K562 (cell line): ENCODE measurements around the gene IL4R. TPM values are rescaled to one million over a fixed set of nuclear protein-coding genes. Genes with fewer than 3 reads are reported as not detected.

Experiments used
- ATAC-seq: fragments of 200-7000 bp; cut with Tn5 transposase; 3 replicates; pipeline ENCODE4 v1.9.1; 2020; ENCODE audit warnings: moderate library complexity
- BruUV-seq: library from RNA; stranded (reverse); fragments of 400-500 nt; replicated peaks from 2 replicates; lab custom pipeline; 2021; lab: Mats Ljungman, UMichigan
- CTCF ChIA-PET: fragments of 300-600 bp; formaldehyde crosslinking; extraction: SDS; loops from one replicate; lab custom pipeline; 2021; ENCODE audit warnings: low intra/inter-chr PET ratio; lab: Yijun Ruan, JAX
- POLR2A ChIA-PET: fragments of 300-600, 350-650 bp; sonication (Branson Sonifier 250); formaldehyde crosslinking; extraction: SDS; loops from one replicate; lab custom pipeline; 2021; ENCODE audit warnings: antibody characterized with exemption, inconsistent platforms; lab: Yijun Ruan, JAX
- DNase-seq, 4 experiments: peaks; one replicate each; pipeline versions ENCODE4 v3.0.0 to v3.0.0-alpha.2; 2011 to 2018; ENCODE audit warnings: low spot score in 3 of 4, mixed read lengths in 3 of 4; ENCODE audit errors: extremely low read depth in 1 of 4
- FAIRE-seq: peaks from 2 replicates; lab custom pipeline; 2011; peaks lifted over from hg19 to GRCh38; lab: Jason Lieb, UNC
- H2AFZ ChIP-seq: 2 replicates; pipeline ENCODE4 v1.6.0; 2011; ENCODE audit warnings: low read depth, low read length, control low read depth, inconsistent platforms
- H3K27ac ChIP-seq: fragments of 200-600 bp; 3 replicates; pipeline ENCODE4 v1.8.0; 2011; ENCODE audit warnings: low read depth, mild to moderate bottlenecking, control low read depth, inconsistent platforms, low read length, moderate library complexity, mixed read lengths; ENCODE audit errors: extremely low read depth
- H3K27me3 ChIP-seq, 2 experiments: fragments of 300-600 bp in 1 of 2; 2 replicates in 1 of 2; 3 replicates in 1 of 2; pipeline versions ENCODE4 v1.6.0 to v1.8.0; 2011; ENCODE audit warnings: inconsistent platforms in 2 of 2, low read length in 2 of 2, mild to moderate bottlenecking in 1 of 2, mixed read lengths in 1 of 2, moderate library complexity in 1 of 2; ENCODE audit not compliant: control insufficient read depth in 2 of 2, insufficient read depth in 2 of 2
- H3K36me3 ChIP-seq: fragments of 300-600 bp; 3 replicates; pipeline ENCODE4 v1.8.0; 2011; ENCODE audit warnings: mild to moderate bottlenecking, low read length, inconsistent platforms; ENCODE audit not compliant: control insufficient read depth, insufficient read depth
- H3K4me1 ChIP-seq, 2 experiments: fragments of 200-600 bp in 1 of 2; replicated peaks in 1 of 2; 2 replicates in 1 of 2; 3 replicates in 1 of 2; pipeline versions ENCODE4 v1.5.1 to v1.8.0; 2011; ENCODE audit warnings: inconsistent platforms in 2 of 2, low read length in 2 of 2, mild to moderate bottlenecking in 1 of 2, mixed read lengths in 1 of 2, moderate library complexity in 1 of 2; ENCODE audit not compliant: control insufficient read depth in 2 of 2, insufficient read depth in 2 of 2
- H3K4me2 ChIP-seq: 2 replicates; pipeline ENCODE4 v1.6.1; 2011; ENCODE audit warnings: low read length, control low read depth, inconsistent platforms, mixed read lengths; ENCODE audit not compliant: insufficient read depth
- H3K4me3 ChIP-seq: fragments of 200-600 bp; sonication (generic), shearing (Covaris generic); 2 replicates; pipeline ENCODE4 v1.5.1; 2016; ENCODE audit warnings: control low read depth, inconsistent platforms
- H3K79me2 ChIP-seq: fragments of 200-600 bp; 3 replicates; pipeline ENCODE4 v1.8.0; 2011; ENCODE audit warnings: low read length, inconsistent platforms; ENCODE audit not compliant: control insufficient read depth, insufficient read depth
- H3K9ac ChIP-seq, 2 experiments: 2 replicates each; pipeline versions ENCODE4 v1.6.0 to v1.6.1; 2011; ENCODE audit warnings: low read depth in 2 of 2, low read length in 2 of 2, control low read depth in 1 of 2, inconsistent platforms in 1 of 2, mild to moderate bottlenecking in 1 of 2, mixed read lengths in 1 of 2; ENCODE audit not compliant: insufficient read depth in 1 of 2
- H3K9me1 ChIP-seq: one replicate; pipeline ENCODE4 v1.6.0; 2011; ENCODE audit warnings: inconsistent platforms, mild to moderate bottlenecking, low read length, moderate library complexity; ENCODE audit not compliant: control insufficient read depth, insufficient read depth
- H3K9me3 ChIP-seq: replicated peaks from 2 replicates; pipeline ENCODE4 v1.5.1; 2011; ENCODE audit warnings: low read depth, low read length, inconsistent platforms; ENCODE audit not compliant: control insufficient read depth, insufficient read depth
- H4K20me1 ChIP-seq: replicated peaks from 2 replicates; pipeline ENCODE4 v1.6.1; 2011; ENCODE audit warnings: low read length, inconsistent platforms, mixed read lengths; ENCODE audit not compliant: control insufficient read depth, insufficient read depth
- DACH1 ChIP-seq: fragments of 450-650 bp; IDR thresholded peaks from 2 replicates; pipeline ENCODE4 v1.6.1; 2018; ENCODE audit not compliant: partially characterized antibody
- FOXJ2 ChIP-seq: fragments of 200-800 bp; sonication (Bioruptor generic); IDR thresholded peaks from 2 replicates; pipeline ENCODE4 v1.6.1; 2016; ENCODE audit warnings: missing genetic modification characterization, missing compliant biosample characterization
- GTF3C2 ChIP-seq: IDR thresholded peaks from 3 replicates; pipeline ENCODE4 v1.6.1; 2011; ENCODE audit warnings: borderline replicate concordance, mild to moderate bottlenecking, moderate library complexity; ENCODE audit not compliant: insufficient read length; ENCODE audit errors: extremely low read depth
- HLTF ChIP-seq: fragments of 450-650 bp; IDR thresholded peaks from 2 replicates; pipeline ENCODE4 v1.6.1; 2016
- KLF13 ChIP-seq: fragments of 450-650 bp; IDR thresholded peaks from 2 replicates; pipeline ENCODE4 v1.6.1; 2016; ENCODE audit warnings: missing genetic modification characterization, low read depth, mild to moderate bottlenecking, missing compliant biosample characterization, moderate library complexity, borderline replicate concordance
- NEUROD1 ChIP-seq: fragments of 150-350 bp; IDR thresholded peaks from 2 replicates; pipeline ENCODE4 v1.6.1; 2014; ENCODE audit warnings: borderline replicate concordance, low read length, low read depth; ENCODE audit not compliant: partially characterized antibody
- ZKSCAN8 ChIP-seq: fragments of 200-800 bp; sonication (Bioruptor generic); IDR thresholded peaks from 2 replicates; pipeline ENCODE4 v1.6.1; 2016; ENCODE audit warnings: missing genetic modification characterization, missing compliant biosample characterization
- ZNF165 ChIP-seq: fragments of 250-450 bp; sonication (Bioruptor Pico); IDR thresholded peaks from 2 replicates; pipeline ENCODE4 v1.4.0; 2020; ENCODE audit warnings: borderline replicate concordance
- ZNF41 ChIP-seq: fragments of 250-450 bp; sonication (Bioruptor Pico); conservative IDR thresholded peaks from 2 replicates; pipeline ENCODE4 v1.4.0; 2020; ENCODE audit warnings: mild to moderate bottlenecking
- ZNF561 ChIP-seq: fragments of 450-650 bp; formaldehyde crosslinking; conservative IDR thresholded peaks from 2 replicates; pipeline ENCODE4 v1.4.0; 2020; ENCODE audit warnings: mild to moderate bottlenecking, moderate library complexity
- ZNF609 ChIP-seq: sonication (generic); formaldehyde crosslinking; IDR thresholded peaks from 2 replicates; pipeline ENCODE4 v1.8.1; 2023; ENCODE audit warnings: missing genetic modification reagents, mild to moderate bottlenecking, borderline replicate concordance
- ZNF699 ChIP-seq: fragments of 250-450 bp; sonication (Bioruptor Pico); IDR thresholded peaks from 2 replicates; pipeline ENCODE4 v1.8.0; 2021; ENCODE audit warnings: mild to moderate bottlenecking, moderate library complexity; ENCODE audit not compliant: insufficient replicate concordance
- WGBS: fragments of 100-300 bp; shearing (Covaris generic); methylation state at CpG from one replicate; pipeline ENCODE4 v1.1.6; 2016; ENCODE audit warnings: low coverage, mixed read lengths; ENCODE audit not compliant: insufficient coverage; ENCODE audit errors: missing lambda C conversion rate; 5-methylcytosine and 5-hydroxymethylcytosine counted together
- in situ Hi-C: fragments of 300-500 bp; cut with MboI; formaldehyde crosslinking; loops from 4 replicates; pipeline ENCODE4 v1.15.0; 2018; ENCODE audit warnings: inconsistent platforms, mixed read lengths
- intact Hi-C: fragments of 100-400 bp; cut with micrococcal nuclease; formaldehyde crosslinking; loops from 2 replicates; pipeline ENCODE4 v1.14.2; 2022
- polyA plus RNA-seq, 8 experiments: library from polyadenylated mRNA; depleted of rRNA in 4 of 8; stranded (reverse) in 5 of 8; unstranded in 3 of 8; fragments of >200 nt; fragmentation: Nextera tagmentation in 2 of 8; fragmentation: Illumina TruSeq in 1 of 8; extraction: Ambion mirVana in 2 of 8; extraction: Trizol in 1 of 8; gene quantifications; 2 replicates each; pipeline versions ENCODE4 v1.2.1 to v1.2.3, GENCODE V29; 2011 to 2014; ENCODE audit warnings: inconsistent platforms in 1 of 8, missing spikeins in 1 of 8
- total RNA-seq, 7 experiments: library from RNA; depleted of rRNA in 6 of 7; stranded (reverse); fragments of >200 nt in 6 of 7; fragmentation: Illumina TruSeq in 2 of 7; extraction: Trizol in 2 of 7; gene quantifications; 2 replicates each; pipeline versions ENCODE4 v1.2.1 to v1.2.3, GENCODE V29; 2011 to 2021; ENCODE audit warnings: low replicate concordance in 1 of 7
- TF ChIP-seq, protein P1 (sequence below): sonication (generic); formaldehyde crosslinking; IDR thresholded peaks from 2 replicates; pipeline ENCODE4 v1.8.0; 2022; ENCODE audit warnings: missing genetic modification reagents, mild to moderate bottlenecking, borderline replicate concordance

The IL4R gene
- total and polyA plus RNA-seq, 9 of the 15 experiments (the other 6 are each of a cell fraction or from before 2014, with no cell fraction given): 0.17 to 5.8 (median 3.3) TPM

GRCh38 chr16:27298132-27298531 is 15.6 kb upstream of the IL4R start:
- ChIA-PET POLR2A (no interaction called here), CTCF (no interaction called here)
- no peak overlapping the region for H3K4me3 ChIP-seq
- H3K4me2 ChIP-seq: no peak overlapping the region
- H2AFZ ChIP-seq: no peak overlapping the region
- no peaks in the 10 kb centered on the region for H3K9me3 ChIP-seq
- DNase-seq (no peak), FAIRE-seq (no peak), ATAC-seq (no peak)
- intact Hi-C loops (no loop called here), in situ Hi-C loops (no loop called here)
- no peak overlapping the region for H3K27ac ChIP-seq
- H3K4me1 ChIP-seq: no peaks in the 10 kb centered on the region
- H3K9ac ChIP-seq: no peak overlapping the region
- H3K79me2 ChIP-seq: no peaks in the 10 kb centered on the region
- H3K9me1 ChIP-seq: no peaks in the 10 kb centered on the region
- peaks cover 0 to 12% of the 10 kb centered on the region in 2 experiments; a peak in 1 of 5 replicates for H3K27me3 ChIP-seq
- no TSS peak for BruUV-seq
- H3K36me3 ChIP-seq: no peaks in the 10 kb centered on the region
- no peaks in the 10 kb centered on the region for H4K20me1 ChIP-seq
- WGBS: 64% methylated on average over 5 of the region's 5 CpGs
- TF ChIP-seq ZNF41 (CRISPR knock-in tag) (no peak), KLF13 (no peak), ZKSCAN8 (CRISPR knock-in tag) (no peak), ZNF609 (CRISPR knock-in tag) (no peak), DACH1 (no peak), ZNF561 (CRISPR knock-in tag) (no peak), ZNF165 (CRISPR knock-in tag) (no peak), ZNF699 (CRISPR knock-in tag) (no peak), FOXJ2 (no peak), NEUROD1 (no peak), GTF3C2 (no peak), HLTF (no peak)
- TF ChIP-seq, protein P1, sequence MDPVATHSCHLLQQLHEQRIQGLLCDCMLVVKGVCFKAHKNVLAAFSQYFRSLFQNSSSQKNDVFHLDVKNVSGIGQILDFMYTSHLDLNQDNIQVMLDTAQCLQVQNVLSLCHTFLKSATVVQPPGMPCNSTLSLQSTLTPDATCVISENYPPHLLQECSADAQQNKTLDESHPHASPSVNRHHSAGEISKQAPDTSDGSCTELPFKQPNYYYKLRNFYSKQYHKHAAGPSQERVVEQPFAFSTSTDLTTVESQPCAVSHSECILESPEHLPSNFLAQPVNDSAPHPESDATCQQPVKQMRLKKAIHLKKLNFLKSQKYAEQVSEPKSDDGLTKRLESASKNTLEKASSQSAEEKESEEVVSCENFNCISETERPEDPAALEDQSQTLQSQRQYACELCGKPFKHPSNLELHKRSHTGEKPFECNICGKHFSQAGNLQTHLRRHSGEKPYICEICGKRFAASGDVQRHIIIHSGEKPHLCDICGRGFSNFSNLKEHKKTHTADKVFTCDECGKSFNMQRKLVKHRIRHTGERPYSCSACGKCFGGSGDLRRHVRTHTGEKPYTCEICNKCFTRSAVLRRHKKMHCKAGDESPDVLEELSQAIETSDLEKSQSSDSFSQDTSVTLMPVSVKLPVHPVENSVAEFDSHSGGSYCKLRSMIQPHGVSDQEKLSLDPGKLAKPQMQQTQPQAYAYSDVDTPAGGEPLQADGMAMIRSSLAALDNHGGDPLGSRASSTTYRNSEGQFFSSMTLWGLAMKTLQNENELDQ: no peak
